Upper lobe of left lung (tissue), 4 donors: ENCODE measurements around the gene CMC2.

Experiments used
- EP300 ChIP-seq, 4 donors: sonication (generic); formaldehyde crosslinking; IDR thresholded peaks; one replicate each; pipeline ENCODE4 v1.5.1; 2017; ENCODE audit warnings: antibody characterized with exemption in 4 of 4, control low read depth in 2 of 4
- POLR2A ChIP-seq, 4 donors: fragments of 450-650 bp; IDR thresholded peaks; one replicate each; pipeline ENCODE4 v1.5.1; 2016 to 2017; ENCODE audit warnings: antibody characterized with exemption in 4 of 4, mild to moderate bottlenecking in 2 of 4
- POLR2AphosphoS5 ChIP-seq, 2 donors: sonication (generic); formaldehyde crosslinking; IDR thresholded peaks; one replicate each; pipeline ENCODE4 v1.5.1; 2017; ENCODE audit warnings: antibody characterized with exemption in 2 of 2
- TF ChIP-seq, protein P1 (sequence below), 6 experiments: fragments of 450-650 bp in 4 of 6; fragments of 200-600 bp in 2 of 6; sonication (generic) in 2 of 6; IDR thresholded peaks; one replicate each; pipeline ENCODE4 v1.5.1; 2016 to 2019; ENCODE audit warnings: antibody characterized with exemption in 6 of 6

DNA sequence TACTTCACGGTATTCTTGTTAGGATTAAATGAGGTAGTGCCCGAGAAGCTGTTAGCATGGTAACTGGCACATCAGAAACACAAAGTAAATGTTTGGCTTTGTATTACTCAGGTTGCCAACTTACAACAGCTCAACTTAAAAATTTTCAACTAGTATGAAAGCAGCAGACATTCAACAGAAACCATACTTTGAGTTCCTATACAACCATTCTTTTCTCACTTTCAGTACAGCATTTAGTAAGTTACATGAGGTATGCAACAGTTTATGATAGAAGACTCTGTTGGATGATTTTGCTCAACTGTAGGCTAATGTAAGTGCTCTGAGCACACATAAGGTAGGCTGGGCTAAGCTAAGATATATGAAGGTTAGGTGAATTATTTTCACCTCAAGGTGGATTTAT, 8.0 kb upstream of the CMC2 start:
- TF ChIP-seq POLR2AphosphoS5 (IDR thresholded peaks at IDR 0.05), result no peak
- TF ChIP-seq POLR2A (IDR thresholded peaks at IDR 0.05), result no peak
- TF ChIP-seq, protein P1, sequence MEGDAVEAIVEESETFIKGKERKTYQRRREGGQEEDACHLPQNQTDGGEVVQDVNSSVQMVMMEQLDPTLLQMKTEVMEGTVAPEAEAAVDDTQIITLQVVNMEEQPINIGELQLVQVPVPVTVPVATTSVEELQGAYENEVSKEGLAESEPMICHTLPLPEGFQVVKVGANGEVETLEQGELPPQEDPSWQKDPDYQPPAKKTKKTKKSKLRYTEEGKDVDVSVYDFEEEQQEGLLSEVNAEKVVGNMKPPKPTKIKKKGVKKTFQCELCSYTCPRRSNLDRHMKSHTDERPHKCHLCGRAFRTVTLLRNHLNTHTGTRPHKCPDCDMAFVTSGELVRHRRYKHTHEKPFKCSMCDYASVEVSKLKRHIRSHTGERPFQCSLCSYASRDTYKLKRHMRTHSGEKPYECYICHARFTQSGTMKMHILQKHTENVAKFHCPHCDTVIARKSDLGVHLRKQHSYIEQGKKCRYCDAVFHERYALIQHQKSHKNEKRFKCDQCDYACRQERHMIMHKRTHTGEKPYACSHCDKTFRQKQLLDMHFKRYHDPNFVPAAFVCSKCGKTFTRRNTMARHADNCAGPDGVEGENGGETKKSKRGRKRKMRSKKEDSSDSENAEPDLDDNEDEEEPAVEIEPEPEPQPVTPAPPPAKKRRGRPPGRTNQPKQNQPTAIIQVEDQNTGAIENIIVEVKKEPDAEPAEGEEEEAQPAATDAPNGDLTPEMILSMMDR (IDR thresholded peaks at IDR 0.05), result no peak
- TF ChIP-seq EP300 (IDR thresholded peaks at IDR 0.05), result no peak
